ENCODE data around the gene PTPRN2. TPM values are rescaled to one million over a fixed set of nuclear protein-coding genes. Genes with fewer than 3 reads are reported as not detected.

PTPRN2 gene
- total and polyA plus RNA-seq, 2 of the 8 experiments (the other 6 are each of a cell fraction or from before 2014, with no cell fraction given) = 2.6 to 4.5 TPM

GRCh38 chr7:157621131-157621681, 966.4 kb downstream of the PTPRN2 start:
- H3K27me3 ChIP-seq (replicated peaks in 1 of 4; ENCODE audit: control insufficient read depth in 3 of 4, extremely low read depth in 1 of 4, insufficient read depth in 3 of 4, low read length in 3 of 4) = no peaks in the 10 kb centered on the region
- no peak overlapping the region for H2BK15ac ChIP-seq (ENCODE audit: low read length)
- no peaks in the 10 kb centered on the region for H3K36me3 ChIP-seq (ENCODE audit: control insufficient read depth in 2 of 4, insufficient read depth in 4 of 4, low read length in 3 of 4)
- no peak for TF ChIP-seq RFX5 (IDR thresholded peaks at IDR 0.05; ENCODE audit: borderline replicate concordance, low read depth, low read length)
- no peak for TF ChIP-seq PHF8 (conservative IDR thresholded peaks at IDR 0.05; ENCODE audit: low read depth, low read length)
- no peak for TF ChIP-seq SP2 (IDR thresholded peaks at IDR 0.05; ENCODE audit: low read length)
- no peak overlapping the region for H3K18ac ChIP-seq (ENCODE audit: extremely low read depth, low read length)
- no peak overlapping the region for H2AFZ ChIP-seq (ENCODE audit: low read length)
- no peak overlapping the region for H2BK20ac ChIP-seq (ENCODE audit: low read length)
- no peak overlapping the region for H3K56ac ChIP-seq (replicated peaks; ENCODE audit: insufficient read length, low read depth, low read length)
- no peak for FAIRE-seq
- no peak overlapping the region for H3K9ac ChIP-seq (replicated peaks in 1 of 4; ENCODE audit: extremely low read depth in 1 of 4, low read depth in 3 of 4, low read length in 3 of 4)
- peaks cover 0 to 5% of the 10 kb centered on the region in 2 experiments for H4K20me1 ChIP-seq (replicated peaks in 1 of 2; ENCODE audit: control insufficient read depth in 1 of 2, insufficient read depth in 2 of 2, low read length in 2 of 2)
- H3K79me2 ChIP-seq (ENCODE audit: control insufficient read depth in 1 of 2, insufficient read depth in 2 of 2, low read length in 2 of 2) = no peaks in the 10 kb centered on the region
- no peak overlapping the region for H4K8ac ChIP-seq (ENCODE audit: extremely low read depth, insufficient read depth, low read length)
- no peak overlapping the region for H2AK5ac ChIP-seq (ENCODE audit: low read depth, low read length)
- H3K4me2 ChIP-seq (ENCODE audit: insufficient read depth in 1 of 2, low read depth in 2 of 2, low read length in 2 of 2) = no peak overlapping the region
- WGBS, 2 experiments (ENCODE audit: extremely low coverage in 1 of 2, insufficient coverage in 1 of 2, insufficient read length in 1 of 2, insufficient replicate concordance in 2 of 2, low coverage in 1 of 2, low lambda C conversion rate in 2 of 2, missing lambda C conversion rate in 1 of 2) = 87% methylated on average over 26 of the region's 33 CpGs; no CpG with 5 or more reads in 1 of the 2 experiments
- ChIA-PET CTCF (ENCODE audit: partially characterized antibody) (interaction anchor here (1.2 kb wide), 1 partner anchor 9 kb away, joined by 3 read pairs; no protein-coding TSS in a partner anchor), POLR2A (ENCODE audit: partially characterized antibody) (no interaction called here)
- H2BK12ac ChIP-seq (ENCODE audit: low read depth, low read length) = no peak overlapping the region
- H3K23ac ChIP-seq (ENCODE audit: insufficient read length) = no peak overlapping the region
- no peaks in the 10 kb centered on the region for H3K23me2 ChIP-seq (ENCODE audit: low read depth, low read length)
- H2BK120ac ChIP-seq (replicated peaks; ENCODE audit: low read depth, low read length) = no peak overlapping the region
- no peak overlapping the region for H4K5ac ChIP-seq (ENCODE audit: insufficient read length, low read depth, low read length)
- no peak overlapping the region for H3K4ac ChIP-seq (replicated peaks; ENCODE audit: insufficient read length, low read depth, low read length)
- H3K4me3 ChIP-seq (ENCODE audit: extremely low read depth in 1 of 4, insufficient read depth in 2 of 4, low read depth in 3 of 4, low read length in 4 of 4) = no peak overlapping the region
- no peak for DNase-seq (ENCODE audit: low read depth in 1 of 2, low spot score in 2 of 2)
- H3K79me1 ChIP-seq (ENCODE audit: low read depth, low read length) = no peaks in the 10 kb centered on the region
- H3K27ac ChIP-seq (ENCODE audit: low read depth, low read length) = no peak overlapping the region
- no peaks in the 10 kb centered on the region for H3K4me1 ChIP-seq (replicated peaks in 1 of 4; ENCODE audit: control insufficient read depth in 3 of 4, insufficient read depth in 4 of 4, low read length in 3 of 4)
- no peak overlapping the region for H4K91ac ChIP-seq (replicated peaks; ENCODE audit: insufficient read length, low read length)
- no peak overlapping the region for H3K14ac ChIP-seq (ENCODE audit: insufficient read length)
- no peak overlapping the region for H2BK5ac ChIP-seq (ENCODE audit: low read depth, low read length)
- no peaks in the 10 kb centered on the region; a peak in 1 of 4 replicates for H3K9me3 ChIP-seq (ENCODE audit: insufficient read depth in 2 of 2, low read depth in 1 of 2, low read length in 1 of 2)

Measured in H1 (cell line).